HG02884 (cell line): Measurements from ENCODE around the gene C21orf58.

Experiments used
- ATAC-seq: cut with Tn5 transposase; IDR thresholded peaks from one replicate; pipeline ENCODE4 v1.9.1; 2021; ENCODE audit warnings: mild to moderate bottlenecking, moderate library complexity; ENCODE audit not compliant: unreplicated experiment

C21orf58 gene

DNA sequence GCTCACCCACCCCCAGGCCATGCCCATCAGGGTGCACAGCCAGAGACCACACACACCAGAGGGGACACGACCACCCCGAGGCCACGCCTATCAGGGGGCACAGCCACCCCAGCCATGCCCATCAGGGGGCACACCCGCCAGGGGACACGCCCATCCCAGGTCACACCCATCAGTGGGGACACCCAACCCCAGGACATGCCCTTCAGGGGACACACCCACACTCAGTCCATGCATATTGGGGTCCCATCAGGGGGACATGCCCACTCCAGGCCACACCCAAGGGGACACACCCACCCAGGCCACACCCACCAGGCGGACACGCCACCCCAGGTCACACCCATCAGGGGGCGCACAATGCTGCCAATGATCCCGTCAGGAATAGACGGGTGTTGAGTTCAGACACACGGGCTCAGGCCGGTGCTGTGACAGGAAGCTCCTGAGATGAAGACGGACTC lies 59.0 kb downstream of the C21orf58 start:
- ATAC-seq = no peak

DNA sequence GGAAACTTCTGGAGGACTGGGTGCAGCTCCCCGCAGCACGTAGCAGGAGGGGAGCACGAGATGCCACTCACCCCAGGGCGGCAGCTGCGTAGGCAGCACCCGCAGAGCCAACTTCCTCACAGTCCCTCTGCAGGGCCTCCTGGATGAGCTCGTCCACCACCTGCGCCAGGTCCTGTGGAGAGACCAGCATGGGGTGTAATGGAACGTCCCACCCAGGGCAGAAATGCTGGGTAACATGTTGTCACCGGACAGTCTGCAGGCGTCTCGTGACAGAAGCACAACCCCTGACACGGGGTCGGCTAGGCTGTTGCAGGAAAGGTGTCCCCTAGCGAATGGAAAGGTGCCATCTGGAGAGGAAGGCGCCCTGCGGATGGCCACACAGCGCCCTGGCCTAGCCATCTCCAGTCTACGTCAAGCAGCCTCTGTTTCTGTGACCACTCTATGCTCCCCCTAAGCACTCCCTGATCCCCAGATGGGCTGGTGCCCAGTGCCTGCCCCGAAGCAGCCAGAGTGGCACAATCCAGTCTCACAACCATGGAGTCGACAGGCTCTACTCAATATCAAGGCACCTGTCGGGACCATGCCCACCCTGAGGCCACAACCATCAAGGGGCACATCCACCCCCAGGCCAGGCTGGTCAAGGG lies 59.5 kb downstream of the C21orf58 start:
- no peak for ATAC-seq

DNA sequence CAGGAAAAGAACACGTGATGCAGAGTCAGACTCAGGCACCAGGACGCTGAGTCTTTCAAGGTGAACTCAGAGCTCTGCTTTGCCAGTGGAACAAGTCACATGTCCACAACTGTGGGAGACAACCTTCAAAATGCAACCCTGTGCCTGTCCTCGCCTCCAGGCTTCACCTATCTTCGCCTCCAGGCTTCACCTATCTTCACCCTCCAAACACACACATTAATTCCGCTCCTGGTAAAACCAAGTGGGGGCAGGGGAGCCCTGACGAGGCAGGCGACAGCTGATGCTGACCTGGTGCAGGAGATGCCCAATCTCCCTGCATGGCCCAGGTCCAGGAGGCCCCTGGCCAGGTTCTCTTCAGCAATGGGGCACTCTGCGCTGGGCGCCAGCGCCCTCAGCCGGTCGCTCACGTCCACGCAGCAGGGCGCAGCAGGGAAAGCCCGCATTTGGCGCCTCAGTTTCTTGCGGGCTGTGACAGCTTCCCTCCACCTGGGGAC lies 67.1 kb downstream of the C21orf58 start:
- ATAC-seq = no peak

DNA sequence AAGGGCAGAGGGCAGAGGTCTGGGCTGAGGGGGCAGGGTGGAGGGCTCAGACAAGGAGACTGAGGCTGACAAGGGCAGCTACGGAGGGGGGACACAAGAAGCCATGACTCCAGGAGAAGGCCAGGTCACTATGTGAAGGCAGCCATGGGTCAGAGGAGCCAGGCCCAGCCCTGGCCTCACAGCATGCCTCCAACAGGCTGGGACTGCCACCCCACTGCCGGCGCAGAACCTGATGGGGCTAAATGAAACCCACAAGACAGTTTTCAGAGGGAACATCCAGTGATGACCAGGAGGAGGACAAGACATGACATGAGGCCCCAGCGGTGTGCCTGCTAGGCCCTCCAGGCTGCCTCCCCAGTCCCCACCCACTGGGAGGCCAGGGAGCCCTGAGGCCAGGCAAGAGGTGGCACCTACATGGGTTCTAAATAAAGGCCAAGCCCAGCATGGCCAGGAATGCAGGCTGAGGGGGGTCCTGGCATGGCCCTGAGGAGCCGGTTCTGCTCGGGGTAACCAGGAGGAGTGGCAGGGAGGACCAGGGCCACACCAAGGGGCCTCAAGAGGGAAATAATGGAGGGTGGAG lies 67.8 kb downstream of the C21orf58 start:
- ATAC-seq = no peak

DNA sequence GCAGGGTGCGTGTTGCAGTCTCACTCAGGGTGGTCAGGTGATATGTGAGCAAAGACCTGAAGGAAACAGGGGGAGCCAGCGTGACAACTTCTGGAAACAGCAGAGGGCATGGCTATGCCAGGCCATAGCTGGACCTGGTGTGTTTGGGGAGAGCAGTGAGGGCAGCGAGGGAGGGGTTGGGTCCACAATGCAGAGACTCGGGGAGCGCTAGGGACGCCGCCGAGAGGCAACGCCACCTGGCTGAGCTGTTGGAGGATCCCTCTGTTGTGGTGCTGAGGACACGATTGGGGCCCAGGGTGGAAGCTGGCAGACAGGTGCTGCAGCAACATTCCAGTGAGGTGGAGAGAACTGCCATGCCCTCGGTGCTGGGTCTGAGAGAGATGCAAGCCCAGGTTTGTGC lies 68.5 kb downstream of the C21orf58 start:
- ATAC-seq = no peak

DNA sequence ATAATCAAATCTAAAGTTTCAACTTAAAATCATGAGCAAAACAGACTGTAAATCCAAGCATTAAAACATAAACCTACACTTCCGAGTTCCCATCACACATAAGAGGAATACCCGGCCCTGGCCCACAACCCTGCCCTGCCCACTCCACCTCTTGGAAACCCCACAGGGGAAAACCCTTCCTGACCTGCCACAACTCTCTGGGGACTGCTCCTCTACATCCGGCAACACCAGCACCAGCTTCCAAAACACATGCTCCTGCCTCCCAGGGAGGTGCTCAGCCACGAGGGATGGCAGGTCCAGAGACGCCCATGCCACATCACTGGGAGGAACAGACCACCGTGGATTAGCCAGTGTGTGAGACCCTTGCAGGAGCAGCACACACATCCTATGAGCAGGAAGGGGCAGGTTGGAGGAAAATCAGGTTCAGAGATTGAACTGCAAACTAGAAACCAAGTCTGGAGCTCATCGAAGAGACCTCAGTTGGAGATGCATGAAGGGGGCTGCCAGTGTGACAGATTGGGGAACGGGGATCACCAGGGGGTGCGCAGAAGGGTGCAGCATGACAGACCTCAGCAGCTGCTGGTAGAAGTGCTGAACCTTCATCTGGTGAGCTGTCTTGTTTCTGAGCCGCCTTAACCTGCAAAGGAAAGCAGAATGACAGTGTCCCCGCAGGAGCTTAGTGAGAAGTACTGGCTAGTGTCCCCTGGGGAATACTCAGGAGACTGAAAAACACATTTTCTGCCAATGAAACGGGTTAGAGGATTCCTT lies 69.3 kb downstream of the C21orf58 start:
- no peak for ATAC-seq

DNA sequence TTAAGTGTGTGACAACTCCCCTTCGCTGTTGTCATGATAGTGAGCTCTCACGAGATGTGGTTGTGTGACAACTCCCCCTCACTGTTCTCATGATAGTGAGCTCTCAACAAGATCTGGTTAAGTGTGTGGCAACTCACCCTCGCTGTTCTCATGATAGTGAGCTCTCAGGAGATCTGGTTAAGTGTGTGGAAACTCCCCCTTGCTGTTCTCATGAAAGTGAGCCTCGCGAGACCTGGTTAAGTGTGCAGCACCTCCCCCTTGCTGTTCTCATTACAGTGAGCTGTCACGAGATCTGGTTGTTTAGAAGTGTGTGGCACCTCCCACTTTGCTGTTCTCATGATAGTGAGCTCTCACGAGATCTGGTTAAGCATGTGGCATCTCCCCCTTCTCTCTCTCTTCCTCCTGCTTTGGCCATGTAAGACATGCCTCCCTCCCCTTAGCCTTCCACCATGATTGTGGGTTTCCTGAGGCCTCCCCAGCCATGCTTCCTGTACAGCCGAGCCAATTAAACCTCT lies 70.0 kb downstream of the C21orf58 start:
- no peak for ATAC-seq

DNA sequence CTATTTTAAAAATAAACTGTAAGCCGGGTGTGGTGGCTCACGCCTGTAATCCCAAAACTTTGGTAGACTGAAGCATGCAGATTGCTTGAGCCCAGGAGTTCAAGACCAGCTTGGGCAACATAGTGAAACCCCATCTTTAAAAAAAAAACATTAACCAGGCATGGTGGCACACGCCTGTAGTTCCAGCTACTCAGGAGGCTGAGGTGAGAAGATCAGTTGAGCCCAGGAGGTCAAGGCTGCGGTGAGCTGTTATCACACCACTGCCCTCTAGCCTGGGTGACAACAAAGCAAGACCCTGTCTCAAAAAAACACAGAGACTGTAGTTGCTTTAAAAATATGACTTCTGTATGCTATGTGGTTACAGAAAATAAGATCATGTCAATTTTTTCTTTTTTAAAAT lies 70.8 kb downstream of the C21orf58 start:
- no peak for ATAC-seq
